ENCODE measurements around the gene CACNA1B. TPM values are rescaled to one million over a fixed set of nuclear protein-coding genes. Genes with fewer than 3 reads are reported as not detected.

CACNA1B gene
- total and polyA plus RNA-seq, 2 donors (not counting 1 experiment from before 2014, with no cell fraction given), result 0.15 TPM; not detected in 1

GRCh38 chr9:138024831-138025291 is 147.3 kb downstream of the CACNA1B start:
- no peak for DNase-seq
- Histone ChIP-seq H2AFZ (ENCODE audit: insufficient read depth, low read depth, low read length, poor library complexity, severe bottlenecking) (no peak overlapping the region), H3K9me3 (ENCODE audit: control extremely low read depth in 1 of 3, control insufficient read depth in 2 of 3, insufficient read depth in 1 of 3, low read length in 2 of 3) (peaks cover 0 to 3% (median 0%) of the 10 kb centered on the region in 3 donors), H3K4me3 (ENCODE audit: control extremely low read depth in 1 of 5, extremely low read depth in 1 of 5, insufficient read depth in 1 of 5, low read depth in 2 of 5, low read length in 4 of 5) (no peak overlapping the region), H3K4me2 (replicated peaks; ENCODE audit: low read depth, low read length, poor library complexity, severe bottlenecking) (no peak overlapping the region), H4K20me1 (ENCODE audit: control insufficient read depth, insufficient read depth, low read length, poor library complexity, severe bottlenecking) (no peaks in the 10 kb centered on the region), H3K4me1 (ENCODE audit: control insufficient read depth in 2 of 2, insufficient read depth in 2 of 2, low read length in 2 of 2) (peaks cover 0 to 8% of the 10 kb centered on the region in 2 donors), H3K36me3 (replicated peaks in 1 of 2; ENCODE audit: control extremely low read depth in 1 of 2, control insufficient read depth in 1 of 2, extremely low read depth in 1 of 2, insufficient read depth in 2 of 2, low read length in 1 of 2) (no peaks in the 10 kb centered on the region), H3K27ac (ENCODE audit: low read length in 2 of 2) (no peak overlapping the region), H3K79me2 (ENCODE audit: control insufficient read depth, insufficient read depth, low read length) (no peaks in the 10 kb centered on the region), H3K27me3 (replicated peaks in 1 of 4; ENCODE audit: control extremely low read depth in 1 of 4, control insufficient read depth in 3 of 4, insufficient read depth in 4 of 4, low read length in 3 of 4) (peaks cover 0 to 19% (median 11%) of the 10 kb centered on the region in 4 experiments), H3K9ac (ENCODE audit: low read length) (no peak overlapping the region)
- no peak for ATAC-seq (ENCODE audit: low read depth)
- Mint-ChIP-seq H3K4me3 (no peak overlapping the region), H3K9me3 (ENCODE audit: insufficient read depth) (no peaks in the 10 kb centered on the region), H3K4me1 (peaks cover 5% of the 10 kb centered on the region), H3K27me3 (peaks cover 35% of the 10 kb centered on the region), H3K27ac (no peak overlapping the region)
- WGBS (ENCODE audit: insufficient coverage), result 97% methylated on average over 11 of the region's 11 CpGs
- CTCF ChIA-PET, result no interaction called here
- TF ChIP-seq CTCF (IDR thresholded peaks at IDR 0.05) (no peak), EZH2 (IDR thresholded peaks at IDR 0.05; ENCODE audit: borderline replicate concordance, insufficient read depth, low read depth, low read length, poor library complexity, severe bottlenecking) (no peak)
- intact Hi-C loops (cut with micrococcal nuclease), result no loop called here
- POLR2A ChIA-PET, result no interaction called here

GRCh38 chr9:138025417-138025816 is 147.8 kb downstream of the CACNA1B start:
- H3K27me3 Mint-ChIP-seq, result peaks cover 41% of the 10 kb centered on the region
- Histone ChIP-seq H3K4me2 (replicated peaks; ENCODE audit: low read depth, low read length, poor library complexity, severe bottlenecking) (no peak overlapping the region), H3K27ac (ENCODE audit: low read length in 2 of 2) (no peak overlapping the region), H3K79me2 (ENCODE audit: control insufficient read depth, insufficient read depth, low read length) (no peaks in the 10 kb centered on the region), H3K4me3 (ENCODE audit: control extremely low read depth in 1 of 5, extremely low read depth in 1 of 5, insufficient read depth in 1 of 5, low read depth in 2 of 5, low read length in 4 of 5) (no peak overlapping the region), H3K36me3 (replicated peaks in 1 of 2; ENCODE audit: control extremely low read depth in 1 of 2, control insufficient read depth in 1 of 2, extremely low read depth in 1 of 2, insufficient read depth in 2 of 2, low read length in 1 of 2) (no peaks in the 10 kb centered on the region), H3K9me3 (ENCODE audit: control extremely low read depth in 1 of 3, control insufficient read depth in 2 of 3, insufficient read depth in 1 of 3, low read length in 2 of 3) (peaks cover 0 to 3% (median 0%) of the 10 kb centered on the region in 3 donors), H3K9ac (ENCODE audit: low read length) (no peak overlapping the region), H4K20me1 (ENCODE audit: control insufficient read depth, insufficient read depth, low read length, poor library complexity, severe bottlenecking) (no peaks in the 10 kb centered on the region), H3K27me3 (replicated peaks in 1 of 4; ENCODE audit: control extremely low read depth in 1 of 4, control insufficient read depth in 3 of 4, insufficient read depth in 4 of 4, low read length in 3 of 4) (peaks cover 0 to 19% (median 11%) of the 10 kb centered on the region in 4 experiments), H2AFZ (ENCODE audit: insufficient read depth, low read depth, low read length, poor library complexity, severe bottlenecking) (no peak overlapping the region), H3K4me1 (ENCODE audit: control insufficient read depth in 2 of 2, insufficient read depth in 2 of 2, low read length in 2 of 2) (peaks cover 0 to 8% of the 10 kb centered on the region in 2 donors)
- no peak overlapping the region for H3K27ac Mint-ChIP-seq
- TF ChIP-seq EZH2 (IDR thresholded peaks at IDR 0.05; ENCODE audit: borderline replicate concordance, insufficient read depth, low read depth, low read length, poor library complexity, severe bottlenecking) (no peak), CTCF (IDR thresholded peaks at IDR 0.05) (no peak)
- H3K4me3 Mint-ChIP-seq, result no peak overlapping the region
- ATAC-seq (ENCODE audit: low read depth), result no peak
- intact Hi-C loops (cut with micrococcal nuclease), result no loop called here
- peaks cover 3% of the 10 kb centered on the region for H3K4me1 Mint-ChIP-seq
- H3K9me3 Mint-ChIP-seq (ENCODE audit: insufficient read depth), result no peaks in the 10 kb centered on the region
- 91% methylated on average over 3 of the region's 4 CpGs for WGBS (ENCODE audit: insufficient coverage)
- DNase-seq, result peak; percentile 2
- POLR2A ChIA-PET, result no interaction called here
- CTCF ChIA-PET, result no interaction called here
